ENCODE data around the gene TADA3.
A peak's percentile ranks its signal among the peaks of the same experiment; 100 is the strongest.

Gene TADA3

DNA sequence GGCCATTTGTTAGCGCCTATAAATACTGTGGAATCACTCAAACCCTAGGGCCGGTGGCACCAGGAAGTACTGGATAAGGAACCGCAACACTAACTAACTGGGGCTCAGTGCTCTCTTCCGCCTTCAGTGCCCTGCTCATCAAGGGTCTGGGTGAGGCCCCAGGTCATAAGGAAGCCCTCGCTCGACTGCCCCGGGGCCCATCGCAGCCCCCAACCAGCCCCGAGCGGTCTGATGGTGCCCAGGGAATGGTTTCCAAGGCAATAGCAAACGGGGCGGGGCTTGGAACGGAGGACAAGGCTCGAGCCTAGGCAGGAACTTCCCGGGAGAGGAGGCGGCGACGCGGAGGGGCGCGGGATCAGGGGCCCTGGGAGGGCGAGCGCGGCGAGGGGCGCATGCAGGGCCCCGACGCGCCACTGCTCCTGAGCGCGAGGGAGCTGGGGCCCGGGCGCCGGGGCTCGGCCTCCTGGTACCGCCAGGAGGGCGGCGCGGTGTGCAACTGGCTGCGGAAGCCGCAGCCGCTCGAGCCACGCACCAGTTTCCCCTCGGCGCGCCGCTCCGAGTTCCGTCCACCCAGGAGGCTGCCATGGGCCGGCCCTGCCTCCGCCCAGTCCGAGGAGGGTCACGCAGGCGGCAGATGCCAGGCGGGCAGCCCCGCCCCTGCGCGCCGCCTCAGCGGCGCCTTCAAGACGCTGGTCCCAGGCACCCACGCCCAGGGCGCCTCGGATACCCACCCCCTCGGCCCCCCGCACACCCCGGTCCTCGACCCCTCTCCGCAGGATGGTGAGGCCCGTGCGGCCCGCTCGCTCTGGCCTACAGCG, 17.6 kb upstream of the TADA3 start, which contains the start of gene TTLL3:
TSS of gene TTLL3 (plus strand) at position 648 of the 818 bp plus-strand sequence. CDS start 400 bp downstream, outside the sequence.
- DNase-seq (ENCODE audit: low read depth), result no peak

DNA sequence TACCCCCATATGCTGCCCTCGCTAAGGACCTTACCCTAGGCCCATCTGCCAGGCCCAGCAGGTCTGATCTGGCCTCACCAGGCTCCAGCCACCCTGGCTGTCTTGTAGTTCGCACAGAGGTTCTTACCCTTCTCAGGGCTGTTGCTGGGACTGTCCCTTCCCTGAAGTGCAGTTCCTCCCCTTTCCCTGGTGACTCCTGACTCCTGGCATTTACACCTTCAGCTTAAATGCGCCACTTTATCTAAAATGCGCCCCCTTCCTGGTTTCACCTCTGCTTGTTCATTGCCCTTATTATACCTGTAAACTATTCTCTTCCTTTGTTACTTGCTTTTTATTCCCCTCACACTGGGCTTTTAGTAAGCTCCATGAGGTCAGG, 17.0 kb upstream of the TADA3 start:
- DNase-seq (ENCODE audit: low read depth), result no peak

DNA sequence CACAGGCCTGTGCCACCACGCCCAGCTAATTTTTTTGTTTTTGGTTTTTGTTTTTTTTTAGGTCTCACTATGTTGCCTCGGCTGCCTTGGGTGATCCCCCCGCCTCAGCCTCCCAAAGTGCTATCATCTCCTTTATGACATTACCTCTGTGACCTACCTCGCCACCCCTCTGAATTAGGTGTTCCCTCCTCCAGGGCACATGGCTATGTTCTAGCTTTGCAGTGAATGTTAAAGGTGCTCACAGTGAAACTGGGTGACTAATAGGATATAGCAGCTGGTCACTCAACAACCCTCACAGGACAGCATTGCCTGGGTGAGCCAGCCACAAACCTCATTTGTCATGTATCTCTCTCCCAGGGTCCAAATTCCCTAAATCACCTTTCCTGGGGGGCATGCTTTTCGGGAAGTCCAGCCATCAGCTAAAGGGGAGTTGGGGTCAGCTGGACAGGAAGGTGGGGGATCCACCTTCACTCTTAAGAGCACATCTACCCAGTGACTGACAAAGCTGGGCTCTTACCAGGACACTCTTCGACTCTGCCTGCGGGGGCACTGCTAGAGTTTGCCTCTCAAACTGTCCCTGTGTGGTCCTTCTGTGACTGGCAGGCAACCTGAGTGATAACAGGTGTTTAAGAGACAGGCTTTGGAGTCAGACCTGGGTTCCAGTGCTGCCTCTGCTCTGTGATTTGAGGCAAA, 16.2 kb upstream of the TADA3 start:
- peak; percentile 20 for DNase-seq (ENCODE audit: low read depth)

GRCh38 chr3:9807981-9808344, 15.7 kb upstream of the TADA3 start:
- no peak for DNase-seq (ENCODE audit: low read depth)

DNA sequence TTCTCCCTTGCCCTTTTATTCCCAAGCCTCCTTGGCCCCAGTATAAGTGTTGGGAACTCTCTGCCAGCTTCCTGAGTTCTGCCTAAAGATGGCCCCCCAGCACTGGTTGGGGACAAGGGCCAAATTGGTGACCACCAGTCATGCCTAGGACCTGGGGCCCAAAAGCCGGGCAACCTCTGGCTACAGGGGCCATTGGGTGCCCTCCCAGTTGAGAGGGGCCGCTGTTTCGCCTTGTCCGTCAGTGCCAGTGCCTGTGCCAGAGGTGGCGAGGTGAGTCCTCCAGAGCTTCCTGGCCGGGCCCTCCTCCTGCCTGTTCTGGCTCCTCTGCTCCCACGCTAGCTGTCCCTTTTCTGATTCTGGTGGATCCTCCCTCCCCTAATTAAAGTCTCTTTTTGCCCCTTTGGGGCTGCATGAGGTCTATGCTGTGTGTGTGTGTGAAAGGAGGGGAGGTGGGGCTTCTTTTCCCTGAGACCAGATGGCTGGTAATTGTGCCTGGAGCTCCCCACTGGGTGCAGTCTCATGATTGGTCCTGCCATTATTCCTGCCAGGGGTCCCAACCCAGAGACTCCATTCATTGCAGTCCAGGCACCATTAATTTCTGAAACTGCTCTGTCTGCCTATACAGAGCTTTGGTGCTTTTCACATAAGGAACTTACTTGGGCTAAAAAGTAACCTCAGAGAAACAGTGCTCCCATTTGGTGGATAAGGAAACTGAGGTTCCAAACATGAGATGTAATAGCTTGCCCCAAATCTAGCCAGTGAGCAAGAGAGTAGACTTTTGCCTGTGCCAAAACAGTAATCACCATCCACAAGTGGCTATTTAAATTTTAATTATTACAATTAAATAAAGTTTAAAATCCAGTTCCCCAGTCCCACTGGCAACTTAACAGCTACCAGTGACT, 14.7 kb upstream of the TADA3 start:
- no peak for DNase-seq (ENCODE audit: low read depth)

GRCh38 chr3:9806137-9806536, 13.9 kb upstream of the TADA3 start:
- DNase-seq (ENCODE audit: low read depth), result no peak

DNA sequence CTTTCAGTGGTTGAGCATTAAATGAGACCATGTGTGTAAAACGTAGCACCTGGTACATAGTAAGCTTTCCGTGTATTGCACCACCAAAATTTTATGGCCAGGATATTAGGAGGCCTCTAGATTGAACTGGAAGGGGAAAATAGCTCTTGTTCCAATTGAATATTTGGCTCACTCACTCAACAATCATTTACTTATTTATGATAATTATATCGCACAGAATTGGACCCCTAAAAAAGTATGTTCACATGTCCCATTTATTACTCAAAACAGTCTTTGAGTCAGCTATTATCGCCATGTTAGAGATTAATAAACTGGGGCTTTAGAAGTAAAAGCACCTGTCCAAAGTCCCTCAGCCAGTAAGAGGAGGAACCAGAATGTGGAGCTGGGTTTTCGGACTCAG, 12.7 kb upstream of the TADA3 start:
- no peak for DNase-seq (ENCODE audit: low read depth)

GRCh38 chr3:9803494-9803893, 11.2 kb upstream of the TADA3 start:
- DNase-seq (ENCODE audit: low read depth), result no peak

DNA sequence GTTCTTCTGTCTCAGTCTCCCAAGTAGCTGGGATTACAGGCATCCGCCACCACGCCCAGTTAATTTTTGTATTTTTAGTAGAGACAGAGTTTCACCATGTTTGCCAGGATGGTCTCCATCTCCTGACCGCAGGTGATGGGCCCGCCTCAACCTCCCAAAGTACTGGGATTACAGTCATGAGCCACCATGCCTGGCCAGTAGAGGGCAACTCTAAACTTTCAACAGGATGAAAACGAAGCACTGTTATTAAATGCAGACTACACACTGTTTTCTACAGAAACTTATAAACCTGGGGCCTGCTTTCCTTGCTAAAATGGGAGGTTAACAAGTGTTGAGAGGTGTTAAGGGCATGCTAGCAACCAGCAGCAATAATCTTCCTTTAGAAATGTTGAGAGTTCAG, 8.3 kb upstream of the TADA3 start:
- no peak for DNase-seq (ENCODE audit: low read depth)

DNA sequence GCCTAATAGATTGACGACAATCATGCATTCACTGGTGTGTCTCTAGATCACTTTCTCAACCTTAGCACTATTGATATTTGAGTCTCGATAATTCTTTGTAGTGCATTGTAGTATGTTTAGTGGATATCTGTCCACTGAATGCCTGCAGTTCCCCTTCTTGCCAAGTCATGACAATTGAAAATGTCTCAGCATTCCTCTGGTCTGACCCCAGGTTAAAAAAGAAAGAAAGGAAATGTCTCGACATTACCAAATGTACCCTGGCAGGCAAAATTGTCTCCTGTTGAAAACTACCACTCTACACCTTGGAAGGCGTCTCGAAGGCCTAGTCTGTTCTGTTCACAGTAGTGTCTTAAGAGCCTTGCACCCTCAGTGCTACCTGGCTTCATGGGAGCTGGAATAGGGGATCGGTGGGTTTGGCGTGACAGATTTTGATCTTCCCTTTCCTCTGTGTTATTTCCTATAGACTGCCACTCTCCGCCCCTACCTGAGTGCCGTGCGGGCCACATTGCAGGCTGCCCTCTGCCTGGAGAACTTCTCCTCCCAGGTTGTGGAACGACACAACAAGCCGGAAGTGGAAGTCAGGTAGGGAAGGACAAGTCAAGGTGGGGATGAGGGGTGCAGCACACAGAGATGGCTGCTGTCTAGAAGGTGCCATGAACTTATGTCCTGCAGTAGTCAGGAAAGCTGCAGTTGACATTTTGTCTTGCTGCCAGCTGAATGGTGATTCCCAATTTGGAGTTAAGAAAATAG, 5.1 kb upstream of the TADA3 start:
- no peak for DNase-seq (ENCODE audit: low read depth)

DNA sequence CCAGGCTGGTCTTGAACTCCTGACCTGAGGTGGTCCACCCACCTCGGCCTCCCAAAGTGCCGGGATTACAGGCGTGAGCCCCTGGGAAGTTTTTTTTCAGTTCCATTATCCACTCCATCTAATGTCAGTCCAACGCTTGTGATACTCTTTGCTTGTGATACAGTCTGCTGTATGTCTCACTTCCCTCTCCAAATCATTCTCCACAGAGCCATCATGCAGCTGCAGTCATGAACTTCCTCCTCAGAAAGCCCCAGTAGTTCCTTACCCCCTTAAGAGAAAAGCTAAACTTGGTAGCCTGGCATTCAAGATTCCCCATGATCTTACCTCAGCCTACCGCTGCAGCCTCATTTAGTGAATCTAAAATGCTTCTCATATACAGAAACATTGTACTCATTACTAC, 2.9 kb upstream of the TADA3 start:
- DNase-seq (ENCODE audit: low read depth), result no peak

GRCh38 chr3:9794400-9794799, 2.1 kb upstream of the TADA3 start:
- no peak for DNase-seq (ENCODE audit: low read depth)

DNA sequence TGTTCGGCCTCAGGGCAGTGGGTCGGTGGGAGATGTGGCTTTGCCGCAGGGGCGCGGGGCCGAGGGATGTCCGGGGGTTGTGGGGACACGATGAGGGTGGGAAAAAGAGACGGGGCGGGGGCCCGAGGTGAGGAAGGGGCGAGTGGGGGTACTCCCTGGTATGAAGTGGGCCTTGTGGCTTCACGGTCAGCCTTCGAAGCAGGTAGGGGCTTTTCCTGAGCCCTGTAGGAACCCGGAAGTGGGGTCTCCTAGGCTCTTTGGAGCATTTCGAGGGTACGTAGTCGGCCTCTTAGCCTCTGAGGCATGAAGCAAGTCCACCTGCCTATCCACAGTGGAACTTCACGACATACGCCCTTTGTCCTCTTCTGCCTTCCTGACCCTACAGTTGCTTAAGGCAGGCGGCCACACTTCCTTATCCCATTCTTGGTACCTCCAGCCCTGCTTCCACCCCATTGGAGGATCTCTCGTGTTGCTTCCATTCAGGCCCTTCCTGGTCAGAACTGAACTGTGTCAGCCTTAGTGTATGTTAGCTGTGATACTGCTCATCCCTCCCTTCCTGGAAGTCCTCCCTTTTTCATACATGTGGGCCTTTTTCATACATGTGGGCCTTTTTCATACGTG, 998 bp upstream of the TADA3 start:
- no peak for DNase-seq (ENCODE audit: low read depth)

DNA sequence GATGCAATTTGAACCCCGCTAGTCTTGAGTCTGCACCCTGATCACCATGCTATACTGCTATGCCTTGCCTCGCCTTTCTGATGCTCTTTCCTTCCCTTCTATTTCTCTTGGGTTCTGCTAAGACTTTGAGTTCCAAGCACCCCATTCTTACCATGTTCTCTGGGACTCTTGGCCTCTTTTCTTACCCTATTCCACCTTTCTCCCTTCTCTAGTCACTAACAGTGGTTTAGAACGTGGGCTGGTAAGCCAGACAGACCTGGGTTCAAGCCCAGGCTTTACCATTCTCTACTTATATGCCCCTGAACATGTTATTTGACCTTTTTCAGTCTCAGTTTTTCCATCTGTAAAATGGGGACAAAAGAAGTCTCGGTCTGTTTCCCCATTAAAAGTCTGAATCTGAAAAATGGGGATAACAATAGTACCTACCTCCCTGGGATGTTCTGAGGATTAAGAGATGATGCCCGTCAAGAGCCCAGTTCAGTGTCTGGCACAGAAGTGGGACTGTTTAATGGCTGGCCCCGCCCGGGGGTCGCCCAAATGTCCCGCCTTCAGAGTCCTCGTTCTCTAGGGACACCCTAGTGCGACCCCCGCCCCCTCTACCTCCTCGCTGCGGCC, 376 bp downstream of the TADA3 start:
- DNase-seq (ENCODE audit: low read depth), result no peak

GRCh38 chr3:9791127-9791526, 1.1 kb downstream of the TADA3 start:
- DNase-seq (ENCODE audit: low read depth), result no peak

GRCh38 chr3:9787714-9788113, 4.6 kb downstream of the TADA3 start:
- no peak for DNase-seq (ENCODE audit: low read depth)

GRCh38 chr3:9786825-9787669, 5.2 kb downstream of the TADA3 start:
- no peak for DNase-seq (ENCODE audit: low read depth)

- no peak for DNase-seq (ENCODE audit: low read depth)
These were observed 6.0 kb downstream of the TADA3 start for GRCh38 chr3:9786209-9786739.

GRCh38 chr3:9785602-9786001, 6.7 kb downstream of the TADA3 start:
- DNase-seq (ENCODE audit: low read depth), result no peak

GRCh38 chr3:9784965-9785364, 7.3 kb downstream of the TADA3 start:
- DNase-seq (ENCODE audit: low read depth), result no peak
